Suprapubic skin (tissue), 4 donors: ENCODE measurements around the gene HBP1. TPM values are rescaled to one million over a fixed set of nuclear protein-coding genes. Genes with fewer than 3 reads are reported as not detected.

ENCODE experiments used
- DNase-seq, 2 donors: peaks; one replicate each; pipeline ENCODE4 v3.0.0-alpha.2; 2019; ENCODE audit warnings: low spot score in 2 of 2
- H3K27ac ChIP-seq: fragments of 200-600 bp; sonication (generic); one replicate; pipeline ENCODE4 v1.5.1; 2019
- H3K27me3 ChIP-seq: fragments of 200-600 bp; sonication (generic); one replicate; pipeline ENCODE4 v1.5.1; 2019
- H3K36me3 ChIP-seq: fragments of 200-600 bp; sonication (generic); one replicate; pipeline ENCODE4 v1.5.1; 2019
- H3K4me1 ChIP-seq: fragments of 200-600 bp; sonication (generic); one replicate; pipeline ENCODE4 v1.5.1; 2019
- H3K4me3 ChIP-seq: fragments of 200-600 bp; sonication (generic); one replicate; pipeline ENCODE4 v1.5.1; 2019; ENCODE audit warnings: mild to moderate bottlenecking
- H3K9me3 ChIP-seq: fragments of 200-600 bp; sonication (generic); one replicate; pipeline ENCODE4 v1.5.1; 2019
- CTCF ChIP-seq, 2 donors: fragments of 200-600 bp in 1 of 2; fragments of 450-650 bp in 1 of 2; sonication (generic) in 1 of 2; IDR thresholded peaks; one replicate each; pipeline ENCODE4 v1.5.1; 2016 to 2019; ENCODE audit warnings: antibody characterized with exemption in 2 of 2, mild to moderate bottlenecking in 1 of 2, moderate library complexity in 1 of 2
- EP300 ChIP-seq: sonication (generic); formaldehyde crosslinking; IDR thresholded peaks from one replicate; pipeline ENCODE4 v1.6.1; 2017; ENCODE audit warnings: antibody characterized with exemption
- POLR2A ChIP-seq, 2 donors: fragments of 450-650 bp; IDR thresholded peaks; one replicate each; pipeline ENCODE4 v1.6.1; 2017; ENCODE audit warnings: antibody characterized with exemption in 2 of 2, mild to moderate bottlenecking in 2 of 2, moderate library complexity in 2 of 2
- POLR2AphosphoS5 ChIP-seq, 3 donors: sonication (generic); formaldehyde crosslinking; IDR thresholded peaks; one replicate each; pipeline ENCODE4 v1.6.1; 2017; ENCODE audit warnings: antibody characterized with exemption in 3 of 3
- WGBS: methylation state at CpG from one replicate; pipeline ENCODE4 v1.1.5; 2018; 5-methylcytosine and 5-hydroxymethylcytosine counted together
- total RNA-seq, 4 donors: library from RNA; depleted of rRNA; stranded (reverse); fragments of >200 nt; gene quantifications; one replicate each; pipeline ENCODE4 v1.1.0, GENCODE V29; 2016

HBP1 gene
- total RNA-seq, 4 donors from 2014 or later: 101 to 207 (median 138) TPM

- TF ChIP-seq EP300 (no peak), POLR2AphosphoS5 (IDR thresholded peaks at IDR 0.05) (no peak), CTCF (IDR thresholded peaks at IDR 0.05) (no peak), POLR2A (IDR thresholded peaks at IDR 0.05) (no peak)
- no peaks in the 10 kb centered on the region for H3K27me3 ChIP-seq
- no peak overlapping the region for H3K4me3 ChIP-seq
- WGBS: 84% methylated on average over 2 of the region's 2 CpGs
- no peaks in the 10 kb centered on the region for H3K9me3 ChIP-seq
- no peak for DNase-seq
- peaks cover 97% of the 10 kb centered on the region for H3K36me3 ChIP-seq
- no peak overlapping the region for H3K27ac ChIP-seq
- H3K4me1 ChIP-seq: peaks cover 5% of the 10 kb centered on the region
Measured at GRCh38 chr7:107187774-107188173, 19.0 kb downstream of the HBP1 start.

- Histone ChIP-seq H3K4me3 (no peak overlapping the region), H3K36me3 (peaks cover 95% of the 10 kb centered on the region), H3K27ac (no peak overlapping the region), H3K9me3 (no peaks in the 10 kb centered on the region), H3K4me1 (no peaks in the 10 kb centered on the region), H3K27me3 (no peaks in the 10 kb centered on the region)
- no peak for TF ChIP-seq POLR2A (IDR thresholded peaks at IDR 0.05)
- no peak for TF ChIP-seq CTCF (IDR thresholded peaks at IDR 0.05)
- no peak for TF ChIP-seq EP300
- TF ChIP-seq POLR2AphosphoS5 (IDR thresholded peaks at IDR 0.05): no peak
- no peak for DNase-seq
- 96% methylated on average over 2 of the region's 2 CpGs for WGBS
Measured at GRCh38 chr7:107190090-107190489, 21.3 kb downstream of the HBP1 start.

GRCh38 chr7:107194052-107194451, 25.2 kb downstream of the HBP1 start:
- no peak overlapping the region for H3K4me3 ChIP-seq
- 70% methylated on average over 1 of the region's 1 CpG for WGBS
- H3K27me3 ChIP-seq: no peaks in the 10 kb centered on the region
- no peak for DNase-seq
- TF ChIP-seq EP300 (no peak), POLR2AphosphoS5 (IDR thresholded peaks at IDR 0.05) (no peak)
- H3K9me3 ChIP-seq: no peaks in the 10 kb centered on the region
- H3K4me1 ChIP-seq: no peaks in the 10 kb centered on the region
- no peak overlapping the region for H3K27ac ChIP-seq
- H3K36me3 ChIP-seq: peaks cover 93% of the 10 kb centered on the region

- Histone ChIP-seq H3K27ac (no peak overlapping the region), H3K9me3 (no peaks in the 10 kb centered on the region), H3K36me3 (peaks cover 92% of the 10 kb centered on the region), H3K27me3 (no peaks in the 10 kb centered on the region), H3K4me3 (no peak overlapping the region), H3K4me1 (no peaks in the 10 kb centered on the region)
- 84% methylated on average over 10 of the region's 10 CpGs for WGBS
- TF ChIP-seq POLR2AphosphoS5 (IDR thresholded peaks at IDR 0.05): no peak
- no peak for TF ChIP-seq EP300
- no peak for TF ChIP-seq POLR2A (IDR thresholded peaks at IDR 0.05)
- TF ChIP-seq CTCF (IDR thresholded peaks at IDR 0.05): no peak
- DNase-seq: no peak
Measured at GRCh38 chr7:107196834-107197610, 28.2 kb downstream of the HBP1 start.

GRCh38 chr7:107201795-107202450, 33.1 kb downstream of the HBP1 start:
- Histone ChIP-seq H3K4me1 (no peaks in the 10 kb centered on the region), H3K36me3 (peaks cover 82% of the 10 kb centered on the region), H3K4me3 (no peak overlapping the region), H3K9me3 (no peaks in the 10 kb centered on the region), H3K27ac (no peak overlapping the region), H3K27me3 (no peaks in the 10 kb centered on the region)
- 61% methylated on average over 4 of the region's 4 CpGs for whole genome bisulfite sequencing
- no peak for DNase-seq
- TF ChIP-seq POLR2A (IDR thresholded peaks at IDR 0.05) (no peak), CTCF (IDR thresholded peaks at IDR 0.05) (peak in 1 of 2 donors; percentile 43)
